H9 (cell line): ENCODE measurements around the gene COG3. TPM values are rescaled to one million over a fixed set of nuclear protein-coding genes. Genes with fewer than 3 reads are reported as not detected.

Experiments
- DNase-seq: peaks from one replicate; pipeline ENCODE4 v3.0.0-alpha.2; 2017
- H2AFZ ChIP-seq: one replicate; pipeline ENCODE4 v1.6.1; 2013; ENCODE audit warnings: mild to moderate bottlenecking, low read length, control low read depth, moderate library complexity
- H2AK5ac ChIP-seq: 2 replicates; pipeline ENCODE4 v1.6.1; 2013; ENCODE audit warnings: low read length, control low read depth, mixed read lengths; ENCODE audit not compliant: insufficient read length
- H2BK120ac ChIP-seq: one replicate; pipeline ENCODE4 v1.6.1; 2013; ENCODE audit warnings: low read depth, mild to moderate bottlenecking, low read length, control low read depth, inconsistent platforms; ENCODE audit not compliant: poor library complexity, severe bottlenecking
- H2BK12ac ChIP-seq: 2 replicates; pipeline ENCODE4 v1.6.1; 2013; ENCODE audit warnings: low read length, control low read depth, mixed read lengths, low read depth; ENCODE audit not compliant: insufficient read length
- H2BK15ac ChIP-seq: 2 replicates; pipeline ENCODE4 v1.6.1; 2013; ENCODE audit warnings: low read depth, low read length, control low read depth
- H2BK20ac ChIP-seq: one replicate; pipeline ENCODE4 v1.6.1; 2013; ENCODE audit warnings: low read depth, mild to moderate bottlenecking, low read length, control low read depth, inconsistent platforms; ENCODE audit not compliant: poor library complexity, severe bottlenecking
- H2BK5ac ChIP-seq: 2 replicates; pipeline ENCODE4 v1.6.1; 2013; ENCODE audit warnings: low read length, control low read depth, mixed read lengths; ENCODE audit not compliant: insufficient read length
- H3K14ac ChIP-seq: 2 replicates; pipeline ENCODE4 v1.6.1; 2013; ENCODE audit warnings: low read length, control low read depth; ENCODE audit not compliant: insufficient read depth
- H3K18ac ChIP-seq: 2 replicates; pipeline ENCODE4 v1.6.1; 2013; ENCODE audit warnings: low read depth, mild to moderate bottlenecking, mixed read lengths, low read length, control low read depth; ENCODE audit not compliant: insufficient read length
- H3K23ac ChIP-seq: 2 replicates; pipeline ENCODE4 v1.6.1; 2013; ENCODE audit warnings: low read length, control low read depth, mixed read lengths, low read depth; ENCODE audit not compliant: insufficient read length
- H3K23me2 ChIP-seq: 2 replicates; pipeline ENCODE4 v1.6.1; 2013; ENCODE audit warnings: low read depth, mild to moderate bottlenecking, mixed read lengths, low read length, control low read depth; ENCODE audit not compliant: insufficient read length, poor library complexity, severe bottlenecking
- H3K27ac ChIP-seq: 2 replicates; pipeline ENCODE4 v1.5.1; 2013; ENCODE audit warnings: low read length, control low read depth, mixed read lengths, low read depth; ENCODE audit not compliant: insufficient read length
- H3K27me3 ChIP-seq: 2 replicates; pipeline ENCODE4 v1.6.1; 2013; ENCODE audit warnings: low read length, control low read depth, inconsistent platforms; ENCODE audit not compliant: insufficient read depth
- H3K4ac ChIP-seq: 2 replicates; pipeline ENCODE4 v1.6.1; 2013; ENCODE audit warnings: low read depth, mild to moderate bottlenecking, control low read depth, inconsistent platforms, low read length, moderate library complexity
- H3K4me1 ChIP-seq: 2 replicates; pipeline ENCODE4 v1.6.1; 2013; ENCODE audit warnings: low read length, control low read depth, inconsistent platforms; ENCODE audit not compliant: insufficient read depth
- H3K4me2 ChIP-seq: 2 replicates; pipeline ENCODE4 v1.6.1; 2013; ENCODE audit warnings: low read length, control low read depth, mixed read lengths; ENCODE audit not compliant: insufficient read length, insufficient read depth
- H3K56ac ChIP-seq: 2 replicates; pipeline ENCODE4 v1.6.1; 2013; ENCODE audit warnings: low read depth, mild to moderate bottlenecking, mixed read lengths, low read length, control low read depth; ENCODE audit not compliant: insufficient read length
- H3K79me1 ChIP-seq: 2 replicates; pipeline ENCODE4 v1.6.1; 2013; ENCODE audit warnings: low read depth, mild to moderate bottlenecking, moderate library complexity, low read length, control low read depth, inconsistent platforms; ENCODE audit not compliant: insufficient read depth, poor library complexity, severe bottlenecking
- H3K79me2 ChIP-seq: 2 replicates; pipeline ENCODE4 v1.6.1; 2013; ENCODE audit warnings: low read length, control low read depth, inconsistent platforms; ENCODE audit not compliant: insufficient read depth
- H3K9ac ChIP-seq: 2 replicates; pipeline ENCODE4 v1.6.1; 2013; ENCODE audit warnings: low read length, control low read depth, mixed read lengths; ENCODE audit not compliant: insufficient read length; ENCODE audit errors: extremely low read depth
- H3K9me3 ChIP-seq: one replicate; pipeline ENCODE4 v1.6.1; 2013; ENCODE audit warnings: low read depth, low read length, inconsistent platforms; ENCODE audit not compliant: control insufficient read depth
- H3T11ph ChIP-seq: one replicate; pipeline ENCODE4 v1.6.1; 2013; ENCODE audit warnings: mild to moderate bottlenecking, low read length, control low read depth, inconsistent platforms
- H4K20me1 ChIP-seq: one replicate; pipeline ENCODE4 v1.6.1; 2013; ENCODE audit not compliant: control insufficient read depth, insufficient read length, insufficient read depth
- H4K5ac ChIP-seq: 2 replicates; pipeline ENCODE4 v1.6.1; 2013; ENCODE audit warnings: low read depth, mild to moderate bottlenecking, mixed read lengths, low read length, control low read depth; ENCODE audit not compliant: insufficient read length
- H4K8ac ChIP-seq: replicated peaks from 2 replicates; pipeline ENCODE4 v1.6.1; 2013; ENCODE audit warnings: low read length, control low read depth, mixed read lengths, low read depth; ENCODE audit not compliant: insufficient read length
- H4K91ac ChIP-seq: 2 replicates; pipeline ENCODE4 v1.6.1; 2013; ENCODE audit warnings: low read depth, mild to moderate bottlenecking, moderate library complexity, mixed read lengths, low read length, control low read depth; ENCODE audit not compliant: insufficient read length
- H3K27ac Mint-ChIP-seq, 3 experiments: 2 replicates in 2 of 3; 3 replicates in 1 of 3; pipeline ENCODE4 v1.8.0; 2020 to 2021; ENCODE audit warnings: mixed read lengths in 3 of 3, mild to moderate bottlenecking in 1 of 3, moderate library complexity in 1 of 3
- H3K27me3 Mint-ChIP-seq: 2 replicates; pipeline ENCODE4 v1.8.0; 2021; ENCODE audit warnings: low read depth, mild to moderate bottlenecking, moderate library complexity, mixed read lengths
- H3K36me3 Mint-ChIP-seq, 3 experiments: 2 replicates in 2 of 3; 3 replicates in 1 of 3; pipeline ENCODE4 v1.8.0; 2020 to 2021; ENCODE audit warnings: low read depth in 3 of 3, mixed read lengths in 3 of 3; ENCODE audit not compliant: insufficient read depth in 1 of 3
- H3K4me1 Mint-ChIP-seq, 2 experiments: 2 replicates each; pipeline ENCODE4 v1.8.0; 2020; ENCODE audit warnings: mixed read lengths in 2 of 2
- H3K4me3 Mint-ChIP-seq, 2 experiments: 2 replicates in 1 of 2; 3 replicates in 1 of 2; pipeline ENCODE4 v1.8.0; 2020 to 2021; ENCODE audit warnings: mild to moderate bottlenecking in 2 of 2, mixed read lengths in 2 of 2, moderate library complexity in 1 of 2
- H3K9me3 Mint-ChIP-seq, 2 experiments: 2 replicates in 1 of 2; 3 replicates in 1 of 2; pipeline ENCODE4 v1.8.0; 2020; ENCODE audit warnings: mild to moderate bottlenecking in 2 of 2, mixed read lengths in 2 of 2, moderate library complexity in 1 of 2
- CTCF ChIP-seq: fragments of 200-600 bp; sonication (generic); conservative IDR thresholded peaks from 3 replicates; pipeline ENCODE4 v1.8.0; 2021; ENCODE audit warnings: antibody characterized with exemption, mild to moderate bottlenecking
- WGBS: extraction: QIAGEN DNeasy Blood & Tissue Kit; methylation state at CpG from one replicate; pipeline ENCODE4 v1.1.7; 2013; ENCODE audit warnings: missing lambda C conversion rate, low lambda C conversion rate, mixed read lengths; ENCODE audit not compliant: insufficient read length; ENCODE audit errors: extremely low coverage; 5-methylcytosine and 5-hydroxymethylcytosine counted together
- total RNA-seq: library from RNA; stranded (reverse); gene quantifications from 2 replicates; pipeline ENCODE4 v1.2.1, GENCODE V29; 2021

COG3 gene
- total RNA-seq, 1 experiment from 2014 or later, result 16.5 TPM

- H3K4me1 ChIP-seq, result no peaks in the 10 kb centered on the region
- no peak overlapping the region for H3K18ac ChIP-seq
- Mint-ChIP-seq H3K4me3 (no peak overlapping the region), H3K4me1 (no peaks in the 10 kb centered on the region), H3K27me3 (no peaks in the 10 kb centered on the region), H3K27ac (no peak overlapping the region), H3K36me3 (peaks cover 25 to 56% (median 54%) of the 10 kb centered on the region in 3 experiments; a peak in 6 of 7 replicates), H3K9me3 (no peaks in the 10 kb centered on the region)
- no peaks in the 10 kb centered on the region for H3K23me2 ChIP-seq
- H3K27me3 ChIP-seq, result no peaks in the 10 kb centered on the region
- no peak overlapping the region for H2BK5ac ChIP-seq
- H4K5ac ChIP-seq, result no peak overlapping the region
- no peak overlapping the region for H3K23ac ChIP-seq
- no peak overlapping the region for H3K4me2 ChIP-seq
- no peak overlapping the region for H3K56ac ChIP-seq
- no peaks in the 10 kb centered on the region for H3K79me1 ChIP-seq
- H2BK12ac ChIP-seq, result no peak overlapping the region
- H2BK15ac ChIP-seq, result no peak overlapping the region
- no peak overlapping the region for H3K27ac ChIP-seq
- no peak for DNase-seq
- no peaks in the 10 kb centered on the region for H3K79me2 ChIP-seq
- no peaks in the 10 kb centered on the region for H4K20me1 ChIP-seq
- H2BK120ac ChIP-seq, result no peak overlapping the region
- no peak overlapping the region for H3K4ac ChIP-seq
- H2AFZ ChIP-seq, result no peak overlapping the region
- no peaks in the 10 kb centered on the region for H3K9me3 ChIP-seq
- H2BK20ac ChIP-seq, result no peak overlapping the region
- no peak overlapping the region for H3K14ac ChIP-seq
- H4K91ac ChIP-seq, result no peak overlapping the region
- H4K8ac ChIP-seq, result no peak overlapping the region
- no peak overlapping the region for H3T11ph ChIP-seq
- no peak overlapping the region for H2AK5ac ChIP-seq
- H3K9ac ChIP-seq, result no peak overlapping the region
- WGBS, result no CpG with 5 or more reads among the region's 2 CpGs
- no peak for TF ChIP-seq CTCF
Observed at GRCh38 chr13:45516757-45517156, 52.0 kb downstream of the COG3 start.
